GM20431 (cell line): ENCODE results near the gene SCML1.
"Not testable (repeated sequence)": the region's sequence is repeated elsewhere in the genome, so short reads cannot be mapped to it uniquely, and the experiment has no call there.

Source experiments
- in situ Hi-C: fragments of 300-500 bp; cut with MseI, MboI; formaldehyde crosslinking; loops from one replicate; pipeline ENCODE4 v1.15.0; 2020; ENCODE audit warnings: low sequenced_read_pairs; ENCODE audit not compliant: unreplicated experiment

Gene SCML1

GRCh38 chrX:17786554-17787347, 49.5 kb downstream of the SCML1 start:
- in situ Hi-C loops: not testable (repeated sequence)

GRCh38 chrX:17787557-17787956, 50.3 kb downstream of the SCML1 start:
- in situ Hi-C loops: no loop called here

GRCh38 chrX:17788439-17788838, 51.1 kb downstream of the SCML1 start:
- in situ Hi-C loops: no loop called here

GRCh38 chrX:17788956-17789562, 51.8 kb downstream of the SCML1 start:
- in situ Hi-C loops: no loop called here

GRCh38 chrX:17792826-17793225, 55.5 kb downstream of the SCML1 start:
- in situ Hi-C loops: no loop called here

- in situ Hi-C loops: no loop called here
Measured at GRCh38 chrX:17798921-17799320, 61.6 kb downstream of the SCML1 start.

- in situ Hi-C loops: no loop called here
Measured at GRCh38 chrX:17801431-17801830, 64.1 kb downstream of the SCML1 start.

GRCh38 chrX:17802756-17803155, 65.5 kb downstream of the SCML1 start:
- in situ Hi-C loops: no loop called here

- in situ Hi-C loops: no loop called here
Measured at GRCh38 chrX:17803449-17803848, 66.2 kb downstream of the SCML1 start.
